Neural cell (in vitro differentiated cells): ENCODE measurements around the gene MECP2. TPM values are rescaled to one million over a fixed set of nuclear protein-coding genes. Genes with fewer than 3 reads are reported as not detected.

Experiments used
- H2AFZ ChIP-seq: fragments of 200-600, 300-800 bp; sonication (generic), shearing (Covaris generic); 2 replicates; pipeline ENCODE4 v1.6.0; 2014; ENCODE audit warnings: low read depth, mild to moderate bottlenecking, antibody characterized with exemption, low read length, moderate library complexity
- H3F3A ChIP-seq: fragments of 200-600 bp; shearing (Covaris generic); 2 replicates; pipeline ENCODE4 v1.6.1; 2016; ENCODE audit warnings: mild to moderate bottlenecking, moderate library complexity, mixed read lengths, antibody characterized with exemption, low read length; ENCODE audit not compliant: insufficient read depth, poor library complexity, severe bottlenecking
- H3K27ac ChIP-seq: fragments of 200-600, 300-800 bp; sonication (generic), shearing (Covaris generic); 2 replicates; pipeline ENCODE4 v1.5.1; 2014; ENCODE audit warnings: mild to moderate bottlenecking, low read length, moderate library complexity
- H3K27me3 ChIP-seq: fragments of 300-800, 200-600 bp; sonication (generic), shearing (Covaris generic); 2 replicates; pipeline ENCODE4 v1.6.0; 2014; ENCODE audit warnings: mild to moderate bottlenecking, low read depth, low read length, moderate library complexity; ENCODE audit not compliant: insufficient read depth
- H3K36me3 ChIP-seq: fragments of 300-800, 200-600 bp; sonication (generic), shearing (Covaris generic); 2 replicates; pipeline ENCODE4 v1.5.1; 2014; ENCODE audit warnings: mild to moderate bottlenecking, antibody characterized with exemption, low read length, moderate library complexity; ENCODE audit not compliant: insufficient read depth
- H3K4me2 ChIP-seq: fragments of 300-800, 200-600 bp; sonication (generic), shearing (Covaris generic); 2 replicates; pipeline ENCODE4 v1.6.0; 2014; ENCODE audit warnings: mild to moderate bottlenecking, low read length
- H3K4me3 ChIP-seq: fragments of 300-800, 200-600 bp; sonication (generic), shearing (Covaris generic); 2 replicates; pipeline ENCODE4 v1.5.1; 2014; ENCODE audit warnings: mild to moderate bottlenecking, low read length, moderate library complexity
- H3K79me2 ChIP-seq: fragments of 200-600 bp; shearing (Covaris generic); replicated peaks from 2 replicates; pipeline ENCODE4 v1.6.0; 2014; ENCODE audit warnings: mild to moderate bottlenecking, low read length, moderate library complexity; ENCODE audit not compliant: insufficient read depth
- H3K9ac ChIP-seq: fragments of 300-800, 200-600 bp; sonication (generic), shearing (Covaris generic); 2 replicates; pipeline ENCODE4 v1.6.1; 2016; ENCODE audit warnings: mild to moderate bottlenecking, low read length, mixed read lengths
- H3K9me2 ChIP-seq: fragments of 200-600 bp; shearing (Covaris generic); 2 replicates; pipeline ENCODE4 v1.6.1; 2016; ENCODE audit warnings: mild to moderate bottlenecking, low read length, mixed read lengths; ENCODE audit not compliant: insufficient read depth
- H3K9me3 ChIP-seq: fragments of 200-600, 300-800 bp; sonication (generic), shearing (Covaris generic); 2 replicates; pipeline ENCODE4 v1.6.1; 2016; ENCODE audit warnings: mild to moderate bottlenecking, mixed run types, low read length, moderate library complexity, mixed read lengths
- H4K20me1 ChIP-seq: fragments of 200-600 bp; shearing (Covaris generic); 2 replicates; pipeline ENCODE4 v1.6.1; 2016; ENCODE audit warnings: mild to moderate bottlenecking, mixed run types; ENCODE audit not compliant: insufficient read depth
- CTCF ChIP-seq: fragments of 450-650 bp; IDR thresholded peaks from 2 replicates; pipeline ENCODE4 v1.5.1; 2014; ENCODE audit warnings: antibody characterized with exemption, mild to moderate bottlenecking, moderate library complexity; ENCODE audit not compliant: poor library complexity, severe bottlenecking
- EP300 ChIP-seq: fragments of 450-650 bp; conservative IDR thresholded peaks from 2 replicates; pipeline ENCODE4 v1.6.1; 2014; ENCODE audit warnings: antibody characterized with exemption, mild to moderate bottlenecking, moderate library complexity; ENCODE audit not compliant: poor library complexity, severe bottlenecking
- EZH2 ChIP-seq: fragments of 200-600, 300-800 bp; shearing (Covaris generic), sonication (generic); IDR thresholded peaks from 2 replicates; pipeline ENCODE4 v1.6.1; 2014; ENCODE audit warnings: antibody characterized with exemption, low read length, borderline replicate concordance, mild to moderate bottlenecking; ENCODE audit not compliant: insufficient read depth, poor library complexity, severe bottlenecking
- MXI1 ChIP-seq: fragments of 450-650 bp; conservative IDR thresholded peaks from 2 replicates; pipeline ENCODE4 v1.6.1; 2014; ENCODE audit warnings: antibody characterized with exemption, mild to moderate bottlenecking; ENCODE audit not compliant: poor library complexity, severe bottlenecking
- POLR2AphosphoS5 ChIP-seq: IDR thresholded peaks from 2 replicates; pipeline ENCODE4 v1.6.1; 2012
- RAD21 ChIP-seq: fragments of 450-650 bp; conservative IDR thresholded peaks from 2 replicates; pipeline ENCODE4 v1.6.1; 2014; ENCODE audit warnings: antibody characterized with exemption, mild to moderate bottlenecking, moderate library complexity
- REST ChIP-seq: IDR thresholded peaks from 2 replicates; pipeline ENCODE4 v1.6.1; 2012; ENCODE audit warnings: borderline replicate concordance
- SMC3 ChIP-seq: fragments of 450-650 bp; conservative IDR thresholded peaks from 2 replicates; pipeline ENCODE4 v1.6.1; 2014; ENCODE audit warnings: antibody characterized with exemption, mild to moderate bottlenecking, moderate library complexity; ENCODE audit not compliant: poor library complexity
- TAF1 ChIP-seq: IDR thresholded peaks from 2 replicates; pipeline ENCODE4 v1.6.1; 2012; ENCODE audit warnings: low read depth
- polyA plus RNA-seq: library from polyadenylated mRNA; depleted of rRNA; stranded (reverse); fragments of >200 nt; gene quantifications from 2 replicates; pipeline ENCODE4 v1.2.3, GENCODE V29; 2014

The MECP2 gene
- polyA plus RNA-seq, 1 donor from 2014 or later = 14.5 TPM

GRCh38 chrX:154126101-154126500, 28.6 kb upstream of the MECP2 start:
- Histone ChIP-seq H3F3A (no peaks in the 10 kb centered on the region), H3K27me3 (no peaks in the 10 kb centered on the region), H3K36me3 (no peaks in the 10 kb centered on the region), H2AFZ (no peak overlapping the region), H3K27ac (no peak overlapping the region), H4K20me1 (no peaks in the 10 kb centered on the region), H3K9ac (no peak overlapping the region), H3K9me2 (no peaks in the 10 kb centered on the region), H3K4me3 (no peak overlapping the region), H3K79me2 (no peaks in the 10 kb centered on the region), H3K4me2 (no peak overlapping the region), H3K9me3 (no peaks in the 10 kb centered on the region)
- no peak for TF ChIP-seq EZH2
- no peak for TF ChIP-seq TAF1
- no peak for TF ChIP-seq CTCF
- TF ChIP-seq EP300 = no peak
- no peak for TF ChIP-seq POLR2AphosphoS5
- no peak for TF ChIP-seq REST
- TF ChIP-seq MXI1 = no peak
- TF ChIP-seq SMC3 = no peak

GRCh38 chrX:154125391-154126040, 28.0 kb upstream of the MECP2 start:
- TF ChIP-seq EZH2 (no peak), RAD21 (no peak), EP300 (no peak), TAF1 (no peak), CTCF (no peak), POLR2AphosphoS5 (no peak), REST (no peak), MXI1 (no peak), SMC3 (no peak)
- no peaks in the 10 kb centered on the region for H3K27me3 ChIP-seq
- no peaks in the 10 kb centered on the region for H4K20me1 ChIP-seq

More at GRCh38 chrX:154125391-154126040, 28.0 kb upstream of the MECP2 start:
- Histone ChIP-seq H3K9me3 (no peaks in the 10 kb centered on the region), H3F3A (no peaks in the 10 kb centered on the region), H3K9ac (no peak overlapping the region), H3K4me3 (no peak overlapping the region), H3K9me2 (no peaks in the 10 kb centered on the region), H3K36me3 (no peaks in the 10 kb centered on the region), H3K79me2 (no peaks in the 10 kb centered on the region), H3K27ac (no peak overlapping the region), H3K4me2 (no peak overlapping the region), H2AFZ (no peak overlapping the region)
